Measurements from ENCODE around the gene MAD1L1. TPM values are rescaled to one million over a fixed set of nuclear protein-coding genes. Genes with fewer than 3 reads are reported as not detected.

MAD1L1 gene
- total and polyA plus RNA-seq, 2 of the 8 experiments (the other 6 are each of a cell fraction or from before 2014, with no cell fraction given) = 40.4 to 44.6 TPM

- no peak overlapping the region for H3K4me3 ChIP-seq (ENCODE audit: extremely low read depth in 1 of 4, insufficient read depth in 2 of 4, low read depth in 3 of 4, low read length in 4 of 4)
- H3K18ac ChIP-seq (ENCODE audit: extremely low read depth, low read length) = no peak overlapping the region
- H2BK15ac ChIP-seq (ENCODE audit: low read length) = no peak overlapping the region
- no peak overlapping the region for H3K4me2 ChIP-seq (ENCODE audit: insufficient read depth in 1 of 2, low read depth in 2 of 2, low read length in 2 of 2)
- no peak overlapping the region for H4K91ac ChIP-seq (replicated peaks; ENCODE audit: insufficient read length, low read length)
- no peak overlapping the region for H3K9ac ChIP-seq (replicated peaks in 1 of 4; ENCODE audit: extremely low read depth in 1 of 4, low read depth in 3 of 4, low read length in 3 of 4)
- peaks cover 5 to 10% of the 10 kb centered on the region in 2 experiments for H4K20me1 ChIP-seq (replicated peaks in 1 of 2; ENCODE audit: control insufficient read depth in 1 of 2, insufficient read depth in 2 of 2, low read length in 2 of 2)
- no peaks in the 10 kb centered on the region; a peak in 1 of 7 replicates for H3K4me1 ChIP-seq (replicated peaks in 1 of 4; ENCODE audit: control insufficient read depth in 3 of 4, insufficient read depth in 4 of 4, low read length in 3 of 4)
- H4K5ac ChIP-seq (ENCODE audit: insufficient read length, low read depth, low read length) = no peak overlapping the region
- peaks cover 0 to 4% of the 10 kb centered on the region in 2 experiments; a peak in 1 of 4 replicates for H3K79me2 ChIP-seq (ENCODE audit: control insufficient read depth in 1 of 2, insufficient read depth in 2 of 2, low read length in 2 of 2)
- no peak overlapping the region for H3K23ac ChIP-seq (ENCODE audit: insufficient read length)
- no peaks in the 10 kb centered on the region for H3K23me2 ChIP-seq (ENCODE audit: low read depth, low read length)
- no peaks in the 10 kb centered on the region for H3K27me3 ChIP-seq (replicated peaks in 1 of 4; ENCODE audit: control insufficient read depth in 3 of 4, extremely low read depth in 1 of 4, insufficient read depth in 3 of 4, low read length in 3 of 4)
- FAIRE-seq = no peak
- TF ChIP-seq JUND (IDR thresholded peaks at IDR 0.05; ENCODE audit: low read length) (no peak), CBX5 (IDR thresholded peaks at IDR 0.05; ENCODE audit: low read depth, low read length) (no peak), HDAC6 (IDR thresholded peaks at IDR 0.05; ENCODE audit: low read depth, low read length) (no peak), KDM1A (IDR thresholded peaks at IDR 0.05; ENCODE audit: borderline replicate concordance, low read length) (no peak), E2F6 (IDR thresholded peaks at IDR 0.05) (no peak), HDAC2 (IDR thresholded peaks at IDR 0.05; ENCODE audit: borderline replicate concordance in 1 of 2, low read depth in 2 of 2, low read length in 2 of 2) (no peak), POLR2A (IDR thresholded peaks at IDR 0.05; ENCODE audit: control extremely low read depth in 1 of 2, low read depth in 2 of 2, low read length in 2 of 2) (no peak), CHD1 (IDR thresholded peaks at IDR 0.05; ENCODE audit: low read depth, low read length) (no peak), MAFK (IDR thresholded peaks at IDR 0.05; ENCODE audit: low read depth, low read length) (no peak)
- no peak overlapping the region for H3K27ac ChIP-seq (ENCODE audit: low read depth, low read length)
- H4K8ac ChIP-seq (ENCODE audit: extremely low read depth, insufficient read depth, low read length) = peak overlapping the region; percentile 29; the same call in 1 of the 2 replicates
- peaks cover 0 to 14% (median 3%) of the 10 kb centered on the region in 4 experiments; a peak in 6 of 8 replicates for H3K36me3 ChIP-seq (ENCODE audit: control insufficient read depth in 2 of 4, insufficient read depth in 4 of 4, low read length in 3 of 4)
- H2AFZ ChIP-seq (ENCODE audit: low read length) = no peak overlapping the region
- H3K4ac ChIP-seq (replicated peaks; ENCODE audit: insufficient read length, low read depth, low read length) = no peak overlapping the region
- H3K56ac ChIP-seq (replicated peaks; ENCODE audit: insufficient read length, low read depth, low read length) = no peak overlapping the region
- no peak overlapping the region for H2BK20ac ChIP-seq (ENCODE audit: low read length)
- ChIA-PET POLR2A (ENCODE audit: partially characterized antibody) (no interaction called here), CTCF (ENCODE audit: partially characterized antibody) (interaction anchor here (0.9 to 7.0 kb wide), 9 partner anchors 9 to 112 kb away, joined by 3 to 43 read pairs (median 4); no protein-coding TSS in a partner anchor)
- no peak overlapping the region for H3K14ac ChIP-seq (ENCODE audit: insufficient read length)
- H2BK12ac ChIP-seq (ENCODE audit: low read depth, low read length) = no peak overlapping the region
- no peak for DNase-seq (ENCODE audit: low read depth in 1 of 2, low spot score in 2 of 2)
- H2BK5ac ChIP-seq (ENCODE audit: low read depth, low read length) = no peak overlapping the region; the same call in 1 of the 2 replicates
- H3K9me3 ChIP-seq (ENCODE audit: insufficient read depth in 2 of 2, low read depth in 1 of 2, low read length in 1 of 2) = no peaks in the 10 kb centered on the region
- WGBS, 2 experiments (ENCODE audit: extremely low coverage in 1 of 2, insufficient coverage in 1 of 2, insufficient read length in 1 of 2, insufficient replicate concordance in 2 of 2, low coverage in 1 of 2, low lambda C conversion rate in 2 of 2, missing lambda C conversion rate in 1 of 2) = 95% methylated on average over 28 of the region's 29 CpGs; no CpG with 5 or more reads in 1 of the 2 experiments
- no peak overlapping the region for H2AK5ac ChIP-seq (ENCODE audit: low read depth, low read length)
- H2BK120ac ChIP-seq (replicated peaks; ENCODE audit: low read depth, low read length) = no peak overlapping the region
- peaks cover 8% of the 10 kb centered on the region for H3K79me1 ChIP-seq (ENCODE audit: low read depth, low read length)
Observed at GRCh38 chr7:2149672-2150444, 82.9 kb downstream of the MAD1L1 start.
